Measurements from ENCODE around the gene TAF1B.
A peak's percentile ranks its signal among the peaks of the same experiment; 100 is the strongest.

TAF1B gene

GRCh38 chr2:9975805-9976447, 132.7 kb downstream of the TAF1B start:
- peak overlapping the region; percentile 9 for H3K27ac ChIP-seq
- peak; percentile 81 for DNase-seq (ENCODE audit: low read depth, low spot score)

- no peak overlapping the region for H3K27ac ChIP-seq
- DNase-seq (ENCODE audit: low read depth, low spot score): no peak
Observed at GRCh38 chr2:9979977-9980376, 136.7 kb downstream of the TAF1B start.

GRCh38 chr2:9980520-9980919, 137.2 kb downstream of the TAF1B start:
- DNase-seq (ENCODE audit: low read depth, low spot score): no peak
- no peak overlapping the region for H3K27ac ChIP-seq

- DNase-seq (ENCODE audit: low read depth, low spot score): no peak
- H3K27ac ChIP-seq: no peak overlapping the region
Observed at GRCh38 chr2:9981655-9982054, 138.4 kb downstream of the TAF1B start.

- no peak overlapping the region for H3K27ac ChIP-seq
- no peak for DNase-seq (ENCODE audit: low read depth, low spot score)
Observed at GRCh38 chr2:9982248-9982647, 139.0 kb downstream of the TAF1B start.

- H3K27ac ChIP-seq: no peak overlapping the region
- no peak for DNase-seq (ENCODE audit: low read depth, low spot score)
Observed at GRCh38 chr2:9982891-9983290, 139.6 kb downstream of the TAF1B start.

GRCh38 chr2:9983401-9984216, 140.3 kb downstream of the TAF1B start:
- no peak for DNase-seq (ENCODE audit: low read depth, low spot score)
- no peak overlapping the region for H3K27ac ChIP-seq

Measured in epithelial cell of prostate (primary cell).